Type B pancreatic cell (in vitro differentiated cells): ENCODE measurements around the gene OLAH. TPM values are rescaled to one million over a fixed set of nuclear protein-coding genes. Genes with fewer than 3 reads are reported as not detected.

Source experiments
- DNase-seq: peaks from one replicate; pipeline ENCODE4 v3.0.0; 2021; ENCODE audit warnings: mixed read lengths; ENCODE audit not compliant: unreplicated experiment; ENCODE audit errors: extremely low spot score
- H3K27ac Mint-ChIP-seq: 2 replicates; pipeline ENCODE4 v1.8.0; 2021; ENCODE audit warnings: mild to moderate bottlenecking, mixed read lengths
- H3K27me3 Mint-ChIP-seq: 2 replicates; pipeline ENCODE4 v1.8.0; 2021; ENCODE audit warnings: mixed read lengths
- H3K36me3 Mint-ChIP-seq: 2 replicates; pipeline ENCODE4 v1.8.0; 2021; ENCODE audit warnings: mixed read lengths
- H3K4me1 Mint-ChIP-seq: one replicate; pipeline ENCODE4 v1.8.0; 2021; ENCODE audit warnings: mixed read lengths; ENCODE audit not compliant: unreplicated experiment
- H3K4me3 Mint-ChIP-seq: 2 replicates; pipeline ENCODE4 v1.8.0; 2021; ENCODE audit warnings: mild to moderate bottlenecking, mixed read lengths
- H3K9me3 Mint-ChIP-seq: 2 replicates; pipeline ENCODE4 v1.8.0; 2021; ENCODE audit warnings: mixed read lengths
- total RNA-seq: library from RNA; stranded (reverse); gene quantifications from 2 replicates; pipeline ENCODE4 v1.2.1, GENCODE V29; 2021; ENCODE audit warnings: low replicate concordance
- TF ChIP-seq, protein P1 (sequence below): fragments of 200-600 bp; sonication (generic); conservative IDR thresholded peaks from 2 replicates; pipeline ENCODE4 v1.5.0; 2021; ENCODE audit warnings: antibody characterized with exemption, mild to moderate bottlenecking

OLAH gene
- total RNA-seq, 1 donor from 2014 or later, result not detected

DNA sequence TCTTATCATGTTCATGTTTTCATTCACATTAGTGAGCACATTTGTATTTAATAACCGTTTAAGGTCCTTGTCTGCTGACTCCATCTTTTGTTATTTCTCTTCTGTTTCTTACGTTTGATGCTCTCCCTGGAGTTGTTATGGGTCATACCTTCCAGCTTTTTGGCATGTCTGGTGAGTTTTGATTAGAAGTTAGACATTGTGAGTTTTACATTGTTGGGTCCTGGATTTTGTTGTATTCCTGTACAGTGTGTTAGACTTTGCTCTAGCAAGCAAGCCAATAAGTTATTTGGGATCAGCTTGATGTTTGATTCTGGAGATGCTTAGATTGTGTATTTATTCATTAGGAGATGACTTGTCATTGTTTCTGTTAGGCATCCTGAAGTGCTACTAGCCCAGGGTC, 16.9 kb downstream of the OLAH start:
- Mint-ChIP-seq H3K4me3 (no peak overlapping the region), H3K4me1 (no peaks in the 10 kb centered on the region), H3K27ac (no peak overlapping the region), H3K9me3 (peaks cover 14% of the 10 kb centered on the region), H3K27me3 (no peaks in the 10 kb centered on the region), H3K36me3 (no peaks in the 10 kb centered on the region)
- TF ChIP-seq, protein P1, sequence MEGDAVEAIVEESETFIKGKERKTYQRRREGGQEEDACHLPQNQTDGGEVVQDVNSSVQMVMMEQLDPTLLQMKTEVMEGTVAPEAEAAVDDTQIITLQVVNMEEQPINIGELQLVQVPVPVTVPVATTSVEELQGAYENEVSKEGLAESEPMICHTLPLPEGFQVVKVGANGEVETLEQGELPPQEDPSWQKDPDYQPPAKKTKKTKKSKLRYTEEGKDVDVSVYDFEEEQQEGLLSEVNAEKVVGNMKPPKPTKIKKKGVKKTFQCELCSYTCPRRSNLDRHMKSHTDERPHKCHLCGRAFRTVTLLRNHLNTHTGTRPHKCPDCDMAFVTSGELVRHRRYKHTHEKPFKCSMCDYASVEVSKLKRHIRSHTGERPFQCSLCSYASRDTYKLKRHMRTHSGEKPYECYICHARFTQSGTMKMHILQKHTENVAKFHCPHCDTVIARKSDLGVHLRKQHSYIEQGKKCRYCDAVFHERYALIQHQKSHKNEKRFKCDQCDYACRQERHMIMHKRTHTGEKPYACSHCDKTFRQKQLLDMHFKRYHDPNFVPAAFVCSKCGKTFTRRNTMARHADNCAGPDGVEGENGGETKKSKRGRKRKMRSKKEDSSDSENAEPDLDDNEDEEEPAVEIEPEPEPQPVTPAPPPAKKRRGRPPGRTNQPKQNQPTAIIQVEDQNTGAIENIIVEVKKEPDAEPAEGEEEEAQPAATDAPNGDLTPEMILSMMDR, result no peak
- no peak for DNase-seq

DNA sequence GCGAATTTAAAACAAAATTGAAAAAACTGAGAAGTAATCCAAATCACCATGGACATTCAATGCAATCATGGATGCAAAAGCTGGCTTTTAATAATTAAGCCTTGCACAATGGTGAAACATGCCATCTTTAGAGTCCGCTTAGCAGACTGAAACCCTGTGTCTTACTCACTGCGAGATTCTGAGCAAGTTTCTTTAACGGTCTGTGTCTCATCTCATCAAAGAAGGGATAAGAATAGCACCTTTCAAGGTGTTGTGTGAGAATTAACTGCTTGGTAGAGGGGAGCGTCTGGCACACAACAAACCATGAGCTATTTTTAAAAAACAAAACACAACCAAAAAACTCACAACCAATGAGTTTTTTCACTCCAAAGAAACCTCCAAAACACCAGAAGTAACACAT, 23.4 kb downstream of the OLAH start:
- TF ChIP-seq, protein P1, result no peak
- H3K4me3 Mint-ChIP-seq, result no peak overlapping the region
- no peak overlapping the region for H3K27ac Mint-ChIP-seq
- H3K4me1 Mint-ChIP-seq, result no peaks in the 10 kb centered on the region
- peaks cover 15% of the 10 kb centered on the region for H3K9me3 Mint-ChIP-seq
- no peak for DNase-seq
- H3K27me3 Mint-ChIP-seq, result no peaks in the 10 kb centered on the region
- no peaks in the 10 kb centered on the region for H3K36me3 Mint-ChIP-seq

DNA sequence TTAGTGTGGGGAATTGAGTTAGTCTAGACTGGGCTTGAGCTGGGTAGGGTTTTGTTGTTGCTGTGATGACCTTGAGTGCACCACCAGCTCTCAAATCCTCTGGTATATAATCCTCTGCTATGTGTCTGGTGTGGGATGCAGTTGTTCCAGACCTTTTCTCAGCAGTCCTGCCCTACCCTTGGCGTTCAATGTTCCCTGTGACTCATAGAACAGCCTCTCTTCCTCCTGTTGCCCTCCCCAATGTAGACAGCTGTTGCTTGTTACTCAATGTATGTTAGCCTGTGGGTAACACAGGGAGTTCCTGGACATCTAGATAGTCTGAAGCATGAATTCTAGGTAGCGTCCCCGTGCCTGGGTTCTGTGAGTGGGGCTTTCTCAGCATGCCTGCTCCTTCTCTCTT, 25.1 kb downstream of the OLAH start:
- Mint-ChIP-seq H3K27me3 (no peaks in the 10 kb centered on the region), H3K36me3 (no peaks in the 10 kb centered on the region), H3K27ac (no peak overlapping the region), H3K4me3 (no peak overlapping the region), H3K9me3 (peaks cover 23% of the 10 kb centered on the region), H3K4me1 (no peaks in the 10 kb centered on the region)
- no peak for DNase-seq
- TF ChIP-seq, protein P1, result no peak

DNA sequence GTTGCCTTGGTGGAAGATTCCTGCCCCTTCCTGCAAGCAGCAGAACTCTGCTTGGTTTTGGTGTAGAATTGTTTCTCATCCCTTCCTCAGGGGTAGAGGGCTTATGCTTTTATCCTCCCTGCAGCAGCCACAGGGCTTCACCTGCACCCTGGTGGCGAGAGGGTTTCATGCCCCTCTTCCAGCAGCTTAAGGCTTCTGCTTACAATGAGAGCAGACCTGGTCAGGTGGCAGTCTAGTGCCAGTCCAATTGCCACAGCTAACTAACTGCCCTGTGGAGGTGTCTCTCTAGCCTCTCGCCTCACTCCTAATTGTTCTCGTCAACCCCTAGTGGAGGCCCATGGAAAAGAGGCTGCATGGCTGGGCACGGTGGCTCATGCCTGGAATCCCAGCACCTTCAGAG, 25.5 kb downstream of the OLAH start:
- H3K9me3 Mint-ChIP-seq, result peaks cover 21% of the 10 kb centered on the region
- H3K27ac Mint-ChIP-seq, result no peak overlapping the region
- no peaks in the 10 kb centered on the region for H3K4me1 Mint-ChIP-seq
- H3K27me3 Mint-ChIP-seq, result no peaks in the 10 kb centered on the region
- DNase-seq, result no peak
- no peak overlapping the region for H3K4me3 Mint-ChIP-seq
- TF ChIP-seq, protein P1, result no peak
- no peaks in the 10 kb centered on the region for H3K36me3 Mint-ChIP-seq

DNA sequence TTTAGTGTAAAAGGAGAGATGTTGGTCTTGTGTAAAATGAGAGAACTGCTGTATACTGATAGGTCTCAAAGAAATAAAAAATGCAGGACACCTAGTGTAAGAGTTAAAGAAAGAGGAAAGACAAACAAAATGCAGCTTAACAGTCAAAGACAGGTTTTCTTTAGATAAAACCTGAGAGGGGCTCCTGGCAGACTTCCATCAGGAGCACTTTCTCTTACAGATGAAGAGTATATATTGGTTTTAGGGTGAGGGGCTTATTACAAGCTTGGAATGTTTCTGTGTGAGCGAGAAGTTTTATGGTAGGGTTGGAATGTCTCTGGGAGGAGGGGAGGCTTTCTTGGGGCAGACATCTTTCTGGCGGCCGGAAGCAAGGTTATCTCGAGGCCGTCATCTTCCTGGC, 28.6 kb downstream of the OLAH start:
- H3K27ac Mint-ChIP-seq, result no peak overlapping the region
- H3K27me3 Mint-ChIP-seq, result no peaks in the 10 kb centered on the region
- peaks cover 13% of the 10 kb centered on the region for H3K9me3 Mint-ChIP-seq
- DNase-seq, result no peak
- TF ChIP-seq, protein P1, result no peak
- no peaks in the 10 kb centered on the region for H3K4me1 Mint-ChIP-seq
- no peak overlapping the region for H3K4me3 Mint-ChIP-seq
- H3K36me3 Mint-ChIP-seq, result no peaks in the 10 kb centered on the region

DNA sequence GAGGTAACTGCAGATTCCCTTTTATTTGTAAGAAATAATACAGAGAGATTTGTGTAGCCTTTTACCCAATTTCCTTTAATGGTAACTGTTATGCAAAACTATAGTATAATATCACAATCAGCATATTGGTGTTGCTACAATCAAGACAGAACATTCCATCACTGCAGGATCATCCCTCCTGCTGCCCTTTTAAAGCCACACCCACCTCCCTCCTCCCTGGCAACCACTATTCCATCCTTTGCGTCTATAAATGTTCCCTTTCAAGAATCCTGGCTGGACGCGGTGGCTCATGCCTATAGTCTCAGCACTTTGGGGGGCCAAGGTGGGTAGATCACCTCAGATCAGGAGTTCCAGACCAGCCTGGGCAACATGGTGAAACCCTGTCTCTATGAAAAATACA, 31.7 kb downstream of the OLAH start:
- no peaks in the 10 kb centered on the region for H3K36me3 Mint-ChIP-seq
- TF ChIP-seq, protein P1, result no peak
- H3K4me1 Mint-ChIP-seq, result no peaks in the 10 kb centered on the region
- H3K9me3 Mint-ChIP-seq, result peaks cover 8% of the 10 kb centered on the region
- H3K27ac Mint-ChIP-seq, result no peak overlapping the region
- H3K4me3 Mint-ChIP-seq, result no peak overlapping the region
- DNase-seq, result peak; percentile 22
- no peaks in the 10 kb centered on the region for H3K27me3 Mint-ChIP-seq
